HL-60 (cell line): Measurements from ENCODE around the gene PDHX.

ENCODE experiments used
- DNase-seq, 2 experiments: peaks; one replicate each; pipeline ENCODE4 v3.0.0-alpha.2; 2010 to 2020; ENCODE audit warnings: low read depth in 1 of 2, low spot score in 1 of 2
- H3K27ac ChIP-seq: fragments of 250-450 bp; sonication (Bioruptor Pico); replicated peaks from 2 replicates; pipeline ENCODE4 v1.5.1; 2020; ENCODE audit warnings: mild to moderate bottlenecking, moderate library complexity
- H3K27me3 ChIP-seq: fragments of 250-450 bp; sonication (Bioruptor Pico); 2 replicates; pipeline ENCODE4 v1.5.1; 2021; ENCODE audit warnings: mild to moderate bottlenecking, moderate library complexity; ENCODE audit not compliant: insufficient read depth, poor library complexity, severe bottlenecking
- H3K4me3 ChIP-seq: replicated peaks from 2 replicates; pipeline ENCODE4 v1.5.1; 2011; ENCODE audit warnings: mild to moderate bottlenecking, control low read depth, low read length; ENCODE audit not compliant: insufficient read depth
- CTCF ChIP-seq: IDR thresholded peaks from one replicate; pipeline ENCODE4 v1.5.1; 2011; ENCODE audit warnings: low read length, control low read depth, inconsistent platforms; ENCODE audit not compliant: insufficient read depth
- GABPA ChIP-seq: IDR thresholded peaks from 2 replicates; pipeline ENCODE4 v1.6.1; 2012; ENCODE audit warnings: low read depth
- POLR2AphosphoS5 ChIP-seq: IDR thresholded peaks from 2 replicates; pipeline ENCODE4 v1.6.1; 2012; ENCODE audit warnings: low read depth
- SPI1 ChIP-seq: IDR thresholded peaks from 2 replicates; pipeline ENCODE4 v1.6.1; 2012; ENCODE audit warnings: low read depth, mild to moderate bottlenecking, borderline replicate concordance
- TF ChIP-seq, protein P1 (sequence below): IDR thresholded peaks from 2 replicates; pipeline ENCODE4 v1.6.1; 2012; ENCODE audit warnings: low read depth; ENCODE audit not compliant: insufficient replicate concordance

Gene PDHX

DNA sequence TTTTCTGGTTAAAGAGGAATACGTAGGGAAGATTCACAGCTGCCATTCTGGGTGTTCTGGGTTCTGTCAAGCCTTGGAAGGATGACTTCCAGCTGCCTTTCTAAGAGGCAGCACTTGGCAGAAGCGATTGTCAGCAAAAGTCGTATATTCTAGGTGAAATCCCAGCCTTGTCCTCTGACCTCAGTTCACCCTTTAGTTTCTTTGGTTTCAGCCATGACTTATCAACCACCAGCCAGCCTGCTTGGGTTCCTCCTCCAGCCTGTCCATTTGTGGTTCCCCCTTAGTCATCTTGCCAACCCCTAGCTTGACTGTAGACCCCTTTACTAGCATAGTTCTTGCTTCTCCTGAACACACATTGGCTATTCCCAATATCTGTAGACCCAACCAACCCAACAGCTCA, 120.2 kb downstream of the PDHX start:
- TF ChIP-seq CTCF (no peak), GABPA (no peak), POLR2AphosphoS5 (no peak), SPI1 (no peak)
- TF ChIP-seq, protein P1, sequence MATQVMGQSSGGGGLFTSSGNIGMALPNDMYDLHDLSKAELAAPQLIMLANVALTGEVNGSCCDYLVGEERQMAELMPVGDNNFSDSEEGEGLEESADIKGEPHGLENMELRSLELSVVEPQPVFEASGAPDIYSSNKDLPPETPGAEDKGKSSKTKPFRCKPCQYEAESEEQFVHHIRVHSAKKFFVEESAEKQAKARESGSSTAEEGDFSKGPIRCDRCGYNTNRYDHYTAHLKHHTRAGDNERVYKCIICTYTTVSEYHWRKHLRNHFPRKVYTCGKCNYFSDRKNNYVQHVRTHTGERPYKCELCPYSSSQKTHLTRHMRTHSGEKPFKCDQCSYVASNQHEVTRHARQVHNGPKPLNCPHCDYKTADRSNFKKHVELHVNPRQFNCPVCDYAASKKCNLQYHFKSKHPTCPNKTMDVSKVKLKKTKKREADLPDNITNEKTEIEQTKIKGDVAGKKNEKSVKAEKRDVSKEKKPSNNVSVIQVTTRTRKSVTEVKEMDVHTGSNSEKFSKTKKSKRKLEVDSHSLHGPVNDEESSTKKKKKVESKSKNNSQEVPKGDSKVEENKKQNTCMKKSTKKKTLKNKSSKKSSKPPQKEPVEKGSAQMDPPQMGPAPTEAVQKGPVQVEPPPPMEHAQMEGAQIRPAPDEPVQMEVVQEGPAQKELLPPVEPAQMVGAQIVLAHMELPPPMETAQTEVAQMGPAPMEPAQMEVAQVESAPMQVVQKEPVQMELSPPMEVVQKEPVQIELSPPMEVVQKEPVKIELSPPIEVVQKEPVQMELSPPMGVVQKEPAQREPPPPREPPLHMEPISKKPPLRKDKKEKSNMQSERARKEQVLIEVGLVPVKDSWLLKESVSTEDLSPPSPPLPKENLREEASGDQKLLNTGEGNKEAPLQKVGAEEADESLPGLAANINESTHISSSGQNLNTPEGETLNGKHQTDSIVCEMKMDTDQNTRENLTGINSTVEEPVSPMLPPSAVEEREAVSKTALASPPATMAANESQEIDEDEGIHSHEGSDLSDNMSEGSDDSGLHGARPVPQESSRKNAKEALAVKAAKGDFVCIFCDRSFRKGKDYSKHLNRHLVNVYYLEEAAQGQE: no peak
- Histone ChIP-seq H3K4me3 (no peak overlapping the region), H3K27me3 (no peaks in the 10 kb centered on the region), H3K27ac (peak overlapping the region; percentile 82)
- no peak for DNase-seq

- H3K4me3 ChIP-seq: no peak overlapping the region
- no peaks in the 10 kb centered on the region for H3K27me3 ChIP-seq
- no peak overlapping the region for H3K27ac ChIP-seq
- DNase-seq: no peak
- no peak for TF ChIP-seq GABPA
- TF ChIP-seq, protein P1: no peak
- TF ChIP-seq SPI1: no peak
- no peak for TF ChIP-seq POLR2AphosphoS5
- TF ChIP-seq CTCF: no peak
These were observed 122.0 kb downstream of the PDHX start for GRCh38 chr11:35038211-35038928.

GRCh38 chr11:35039076-35039475, 122.7 kb downstream of the PDHX start:
- Histone ChIP-seq H3K27ac (no peak overlapping the region), H3K4me3 (no peak overlapping the region), H3K27me3 (no peaks in the 10 kb centered on the region)
- no peak for TF ChIP-seq POLR2AphosphoS5
- TF ChIP-seq, protein P1: no peak
- TF ChIP-seq GABPA: no peak
- TF ChIP-seq CTCF: no peak
- TF ChIP-seq SPI1: no peak
- no peak for DNase-seq
